NCI-H446 (cell line): ENCODE data around the gene CD5L.

Experiments used
- DNase-seq, 2 experiments: peaks; one replicate each; lab custom pipeline; 2025; lab: John Stamatoyannopoulos, UW

The CD5L gene

GRCh38 chr1:157813269-157813668, 28.3 kb downstream of the CD5L start:
- no peak for DNase-seq

DNA sequence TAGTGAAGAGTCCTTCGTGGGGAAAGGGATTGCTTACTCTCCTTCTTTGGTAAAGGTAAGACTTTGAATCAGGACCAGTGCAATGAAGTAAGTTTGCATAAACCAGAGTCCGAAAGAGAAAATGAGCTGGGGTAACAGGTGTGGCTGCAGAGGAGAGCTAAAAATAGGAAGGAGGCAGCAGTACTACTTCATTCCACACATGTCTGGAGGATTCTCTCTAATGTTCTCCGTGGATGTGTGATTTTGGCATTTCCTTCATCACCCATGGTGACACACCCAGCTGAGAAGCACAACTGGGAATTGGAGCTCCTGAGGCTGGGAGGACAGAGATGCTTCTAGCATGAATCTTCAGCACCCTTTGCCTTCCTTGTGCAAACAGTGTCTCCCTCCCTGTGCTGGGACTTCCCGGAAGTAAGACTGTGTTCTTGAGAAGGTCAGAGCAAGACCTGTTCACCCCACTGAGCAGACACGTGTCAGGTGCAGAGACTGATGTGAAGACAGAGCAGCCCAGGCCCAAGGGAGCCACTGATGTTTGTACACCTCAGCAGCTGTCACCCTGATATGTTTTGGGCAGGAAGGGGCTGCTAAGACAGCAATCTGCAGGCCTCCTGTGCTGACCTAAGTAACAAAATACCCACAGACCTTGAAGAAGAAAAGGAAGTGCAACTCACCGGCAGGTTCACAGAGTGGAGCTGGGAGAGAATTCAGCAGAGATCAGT, 35.0 kb downstream of the CD5L start:
- no peak for DNase-seq

DNA sequence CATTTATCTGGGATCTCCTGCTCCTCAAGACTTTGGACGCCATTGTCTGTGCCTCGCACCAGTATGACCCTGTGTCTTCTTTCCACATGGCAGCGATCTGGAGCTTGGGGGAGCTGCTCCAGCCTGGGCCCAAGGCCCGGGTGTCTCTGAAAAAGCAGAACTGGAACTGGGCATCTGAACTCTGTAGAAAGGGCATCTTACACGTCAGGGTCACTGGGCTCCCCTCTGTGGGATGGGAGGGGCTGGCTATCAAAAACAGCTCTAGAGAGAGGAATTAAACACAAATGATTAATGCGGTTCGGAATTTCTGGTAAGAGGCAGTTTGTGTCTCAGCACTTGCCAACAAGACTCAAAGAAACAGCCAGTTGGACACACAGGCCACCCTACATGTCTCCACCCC, 37.8 kb downstream of the CD5L start:
- no peak for DNase-seq

GRCh38 chr1:157799996-157800395, 41.6 kb downstream of the CD5L start:
- no peak for DNase-seq

- no peak for DNase-seq
Measured at GRCh38 chr1:157798211-157798610, 43.4 kb downstream of the CD5L start.

DNA sequence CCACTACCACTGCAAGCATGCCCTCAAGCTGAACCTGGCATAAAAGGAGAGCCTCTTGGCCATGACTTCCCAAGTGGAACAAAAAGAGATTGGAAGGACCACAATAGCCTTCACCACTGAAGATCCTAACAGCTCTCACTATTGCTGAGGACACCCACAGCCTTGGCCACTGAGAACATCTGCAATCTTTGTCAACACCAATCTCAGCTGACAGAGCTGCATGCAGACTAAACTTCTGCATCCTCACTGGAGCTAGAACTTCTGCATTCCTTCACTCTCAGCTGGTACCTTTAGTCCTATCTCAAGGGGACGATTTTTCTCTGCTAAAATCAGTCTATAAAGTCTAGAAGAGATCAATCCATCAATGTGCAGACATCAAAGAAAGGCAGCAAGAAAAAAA, 56.4 kb downstream of the CD5L start:
- DNase-seq: no peak

DNA sequence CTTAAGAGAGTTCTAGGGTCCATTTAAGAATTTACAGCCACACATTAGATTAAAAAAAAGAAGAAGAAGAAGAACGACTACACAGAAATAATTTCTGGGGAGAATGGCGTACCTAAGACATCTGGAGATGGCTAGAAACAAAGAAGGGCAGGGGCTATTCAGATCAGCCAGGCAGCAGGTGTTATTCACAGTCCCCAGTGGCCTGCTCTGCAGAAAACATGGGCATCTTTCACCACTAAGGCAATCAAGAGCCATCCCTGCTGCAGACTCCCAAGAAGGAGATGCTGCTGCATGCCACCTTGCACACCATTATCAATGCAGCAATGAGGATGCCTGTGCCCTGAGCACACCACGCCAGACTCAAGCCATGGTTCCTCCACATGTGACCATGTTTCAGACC, 56.8 kb downstream of the CD5L start:
- DNase-seq: no peak

GRCh38 chr1:157782931-157783330, 58.7 kb downstream of the CD5L start:
- no peak for DNase-seq

GRCh38 chr1:157781048-157781447, 60.6 kb downstream of the CD5L start:
- DNase-seq: no peak
